HG03066 (cell line): Measurements from ENCODE around the gene AIG1.

Source experiments
- ATAC-seq: cut with Tn5 transposase; IDR thresholded peaks from one replicate; pipeline ENCODE4 v1.9.1; 2021; ENCODE audit warnings: low read depth; ENCODE audit not compliant: unreplicated experiment

AIG1 gene

GRCh38 chr6:143258945-143259344 is 198.3 kb downstream of the AIG1 start:
- ATAC-seq: no peak

GRCh38 chr6:143260857-143261256 is 200.2 kb downstream of the AIG1 start:
- ATAC-seq: no peak

GRCh38 chr6:143261899-143262436 is 201.3 kb downstream of the AIG1 start:
- ATAC-seq: no peak

GRCh38 chr6:143262859-143263258 is 202.2 kb downstream of the AIG1 start:
- no peak for ATAC-seq

GRCh38 chr6:143264379-143264778 is 203.7 kb downstream of the AIG1 start:
- ATAC-seq: no peak

- no peak for ATAC-seq
These were observed 204.5 kb downstream of the AIG1 start for GRCh38 chr6:143264986-143265764.

- no peak for ATAC-seq
These were observed 207.1 kb downstream of the AIG1 start for GRCh38 chr6:143267760-143268159.

GRCh38 chr6:143268439-143268838 is 207.8 kb downstream of the AIG1 start:
- no peak for ATAC-seq

GRCh38 chr6:143270026-143270425 is 209.3 kb downstream of the AIG1 start:
- no peak for ATAC-seq

GRCh38 chr6:143271024-143271423 is 210.3 kb downstream of the AIG1 start:
- ATAC-seq: no peak

- ATAC-seq: peak; percentile 97
These were observed 215.7 kb downstream of the AIG1 start for GRCh38 chr6:143276436-143276835.

- ATAC-seq: no peak
These were observed 218.7 kb downstream of the AIG1 start for GRCh38 chr6:143279385-143279784.

GRCh38 chr6:143283887-143284645 is 223.4 kb downstream of the AIG1 start:
- ATAC-seq: no peak

GRCh38 chr6:143286251-143286795 is 225.6 kb downstream of the AIG1 start:
- ATAC-seq: no peak

- ATAC-seq: no peak
These were observed 228.2 kb downstream of the AIG1 start for GRCh38 chr6:143288923-143289322.

- ATAC-seq: no peak
These were observed 229.5 kb downstream of the AIG1 start for GRCh38 chr6:143290206-143290605.

GRCh38 chr6:143293523-143293922 is 232.8 kb downstream of the AIG1 start:
- no peak for ATAC-seq

- no peak for ATAC-seq
These were observed 233.7 kb downstream of the AIG1 start for GRCh38 chr6:143294265-143294860.

GRCh38 chr6:143295932-143296331 is 235.2 kb downstream of the AIG1 start:
- ATAC-seq: no peak

GRCh38 chr6:143298071-143298470 is 237.4 kb downstream of the AIG1 start:
- ATAC-seq: no peak
